ENCODE data around the gene GATA2.

Gene GATA2

DNA sequence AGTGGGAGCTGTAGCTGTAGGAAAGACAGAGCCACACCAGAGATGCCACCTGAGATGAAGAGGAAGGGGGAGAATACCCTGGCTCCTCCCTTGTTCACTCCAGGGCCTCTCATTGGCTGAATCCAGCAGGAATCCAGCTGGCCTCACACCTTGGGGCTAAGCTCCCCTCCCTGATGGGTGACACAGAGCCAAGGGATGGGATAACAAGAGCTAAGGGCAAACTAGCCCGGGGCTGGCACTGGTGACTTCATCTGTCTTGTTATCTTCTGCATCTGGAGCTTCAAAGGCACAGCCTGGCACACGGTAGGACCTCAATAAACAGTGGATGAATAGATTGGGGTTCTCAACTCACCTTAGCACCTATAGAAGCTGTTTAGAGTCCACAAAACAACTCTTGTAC lies 13.8 kb upstream of the GATA2 start:
- Mint-ChIP-seq H3K27me3 (peaks cover 7% of the 10 kb centered on the region), H3K4me3 (no peak overlapping the region), H3K4me1 (ENCODE audit: low read depth) (no peaks in the 10 kb centered on the region), H3K27ac (no peak overlapping the region), H3K9me3 (peaks cover 9% of the 10 kb centered on the region), H3K36me3 (ENCODE audit: low read depth) (no peaks in the 10 kb centered on the region)
- intact Hi-C loops (cut with micrococcal nuclease) = no loop called here

DNA sequence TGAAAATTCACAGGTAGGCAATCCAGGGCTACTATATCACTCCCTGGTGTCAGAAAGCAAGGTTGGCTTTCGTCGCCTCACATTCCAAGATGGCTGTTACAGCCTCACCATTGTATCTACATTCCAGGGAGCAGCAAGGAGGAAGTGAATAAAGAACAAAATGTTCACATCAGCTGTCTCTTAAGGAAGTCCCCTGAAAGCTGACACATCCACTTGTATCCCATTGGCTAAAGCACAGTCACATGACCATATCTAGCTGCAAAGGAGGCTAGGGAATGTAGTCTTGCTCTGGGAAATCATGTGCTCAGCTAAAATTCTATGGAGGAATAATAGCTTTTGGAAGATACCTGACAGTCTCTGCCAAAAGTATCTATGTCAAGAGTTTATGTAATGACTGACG lies 12.8 kb upstream of the GATA2 start:
- Mint-ChIP-seq H3K27ac (no peak overlapping the region), H3K4me1 (ENCODE audit: low read depth) (no peaks in the 10 kb centered on the region), H3K27me3 (peaks cover 7% of the 10 kb centered on the region), H3K9me3 (peaks cover 9% of the 10 kb centered on the region), H3K36me3 (ENCODE audit: low read depth) (no peaks in the 10 kb centered on the region), H3K4me3 (no peak overlapping the region)
- intact Hi-C loops (cut with micrococcal nuclease) = no loop called here

DNA sequence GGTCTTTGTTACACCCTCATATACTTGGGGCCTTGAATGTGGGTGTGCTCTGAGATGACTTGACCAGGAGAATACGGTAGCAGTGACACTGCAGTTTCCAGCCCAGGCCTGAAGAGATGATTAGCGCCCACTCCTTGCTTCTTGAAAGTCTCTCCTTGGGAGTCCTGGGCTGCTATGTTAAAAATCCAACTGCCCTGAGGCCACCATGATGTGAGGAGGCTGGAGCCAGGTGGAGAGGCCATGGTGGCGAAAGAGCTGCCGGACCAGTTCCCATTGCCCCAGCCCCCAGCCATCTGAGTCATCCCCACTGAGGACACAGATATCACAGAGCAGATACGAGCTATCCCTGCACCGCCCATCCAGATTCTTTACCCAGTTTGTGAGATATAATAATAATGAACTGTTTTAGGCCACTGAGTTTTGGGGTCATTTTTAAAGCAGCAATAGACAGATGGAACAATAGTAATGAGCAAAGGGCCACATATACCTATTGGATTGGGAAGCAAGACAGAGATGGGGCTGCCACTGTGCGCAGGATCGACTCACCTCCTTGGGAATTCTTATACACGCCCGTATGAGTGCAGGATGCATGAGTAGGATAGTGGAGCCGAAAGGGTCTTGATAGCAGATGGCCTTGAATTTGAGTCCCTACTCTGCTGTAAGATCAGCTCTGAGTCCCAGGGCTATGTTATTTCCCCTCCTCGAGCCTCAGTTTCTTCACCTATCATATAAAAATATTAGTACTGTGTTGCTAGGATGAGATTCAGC lies 12.1 kb upstream of the GATA2 start:
- no peak overlapping the region for H3K27ac Mint-ChIP-seq
- H3K36me3 Mint-ChIP-seq (ENCODE audit: low read depth) = no peaks in the 10 kb centered on the region
- peaks cover 6% of the 10 kb centered on the region for H3K27me3 Mint-ChIP-seq
- H3K9me3 Mint-ChIP-seq = peaks cover 9% of the 10 kb centered on the region
- intact Hi-C loops (cut with micrococcal nuclease) = no loop called here
- no peaks in the 10 kb centered on the region for H3K4me1 Mint-ChIP-seq (ENCODE audit: low read depth)
- H3K4me3 Mint-ChIP-seq = no peak overlapping the region

DNA sequence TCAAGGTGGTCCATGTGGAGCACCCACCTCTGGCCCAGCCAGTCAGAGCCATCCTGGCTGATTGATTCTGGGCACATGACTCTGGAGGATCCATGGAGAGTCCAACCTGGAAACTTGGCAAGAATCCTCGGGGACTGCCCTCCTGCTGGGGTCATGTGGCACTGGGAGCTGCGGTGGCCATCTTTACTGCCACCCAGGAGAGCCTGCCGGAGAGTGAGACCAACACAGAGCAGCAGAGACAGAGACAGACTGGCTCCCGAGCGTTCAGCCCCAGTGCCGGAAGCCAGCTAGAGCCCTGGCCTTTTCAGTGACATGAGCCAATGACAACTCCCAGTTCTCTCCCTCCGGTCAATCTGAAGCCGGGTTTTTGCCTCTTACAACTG lies 11.5 kb upstream of the GATA2 start:
- intact Hi-C loops (cut with micrococcal nuclease) = no loop called here
- H3K27me3 Mint-ChIP-seq = peaks cover 9% of the 10 kb centered on the region
- H3K36me3 Mint-ChIP-seq (ENCODE audit: low read depth) = no peaks in the 10 kb centered on the region
- H3K4me1 Mint-ChIP-seq (ENCODE audit: low read depth) = no peaks in the 10 kb centered on the region
- no peak overlapping the region for H3K27ac Mint-ChIP-seq
- no peak overlapping the region for H3K4me3 Mint-ChIP-seq
- peaks cover 9% of the 10 kb centered on the region for H3K9me3 Mint-ChIP-seq

DNA sequence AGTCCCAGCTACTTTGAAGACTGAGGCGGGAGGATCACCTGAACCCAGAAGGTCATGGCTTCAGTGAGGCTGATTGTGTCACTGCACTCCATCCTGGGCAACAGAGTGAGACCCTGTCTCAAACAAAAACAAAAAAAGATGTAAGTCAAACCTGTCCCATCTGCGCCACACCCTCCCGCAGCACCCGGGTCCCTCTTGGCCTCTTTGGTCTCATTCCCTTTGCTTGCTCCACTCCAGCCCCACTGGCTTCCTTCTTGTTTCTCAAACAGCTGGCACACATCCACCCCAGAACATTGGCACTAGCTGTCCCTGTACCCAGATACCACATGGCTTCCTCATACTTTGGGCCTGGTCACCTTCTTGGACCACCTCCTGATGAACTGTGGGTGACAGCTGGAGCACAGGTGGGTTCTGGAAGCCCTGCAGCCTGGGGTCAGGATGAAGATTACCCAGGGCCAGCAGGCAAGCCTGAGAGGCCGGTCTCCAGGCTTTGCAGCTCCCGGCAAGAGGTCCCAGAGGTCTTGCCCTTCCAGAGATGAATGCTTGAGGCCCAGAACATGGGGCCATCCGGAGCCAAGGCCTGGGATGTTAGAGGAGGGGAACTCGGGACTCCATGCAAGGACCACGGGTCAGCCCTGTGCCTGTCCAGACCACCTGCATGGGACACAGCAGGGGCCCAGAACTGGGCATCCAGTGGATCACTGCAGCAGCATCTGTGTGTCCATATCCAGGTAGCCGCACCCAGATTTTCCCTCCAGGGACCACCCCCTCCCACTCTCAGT lies 10.9 kb upstream of the GATA2 start:
- Mint-ChIP-seq H3K4me3 (no peak overlapping the region), H3K36me3 (ENCODE audit: low read depth) (no peaks in the 10 kb centered on the region), H3K27ac (no peak overlapping the region)

DNA sequence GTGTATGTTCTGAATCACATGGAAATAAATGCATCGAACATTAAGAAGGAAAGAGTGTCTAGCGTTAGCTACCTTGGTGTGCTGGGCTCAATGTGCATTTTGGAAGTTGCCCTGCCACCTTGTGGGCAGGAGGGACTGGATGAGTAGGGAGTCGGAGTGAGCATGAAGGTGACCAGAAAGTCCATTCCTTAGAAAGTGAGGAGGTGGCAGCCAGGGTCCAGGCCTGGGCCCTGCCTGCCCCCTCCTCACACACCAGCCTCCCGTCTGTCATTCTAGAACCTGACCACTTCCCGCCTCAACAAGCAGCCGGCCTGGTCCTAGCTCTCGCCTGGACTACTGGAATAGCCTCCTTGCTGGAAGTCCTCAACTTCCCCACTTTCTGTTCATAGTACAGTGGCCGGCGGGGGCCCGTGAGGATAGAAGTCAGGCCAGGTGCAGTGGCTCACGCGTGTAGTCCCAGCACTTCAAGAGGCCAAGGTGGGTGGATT lies 10.2 kb upstream of the GATA2 start:
- Mint-ChIP-seq H3K4me1 (ENCODE audit: low read depth) (peaks cover 5% of the 10 kb centered on the region), H3K36me3 (ENCODE audit: low read depth) (no peaks in the 10 kb centered on the region), H3K4me3 (no peak overlapping the region), H3K9me3 (peaks cover 9% of the 10 kb centered on the region), H3K27ac (no peak overlapping the region), H3K27me3 (peaks cover 17% of the 10 kb centered on the region)
- intact Hi-C loops (cut with micrococcal nuclease) = no loop called here

More for the DNA sequence above, 10.9 kb upstream of the GATA2 start:
- intact Hi-C loops (cut with micrococcal nuclease) = no loop called here
- Mint-ChIP-seq H3K9me3 (peaks cover 9% of the 10 kb centered on the region), H3K27me3 (peaks cover 10% of the 10 kb centered on the region), H3K4me1 (ENCODE audit: low read depth) (no peaks in the 10 kb centered on the region)

DNA sequence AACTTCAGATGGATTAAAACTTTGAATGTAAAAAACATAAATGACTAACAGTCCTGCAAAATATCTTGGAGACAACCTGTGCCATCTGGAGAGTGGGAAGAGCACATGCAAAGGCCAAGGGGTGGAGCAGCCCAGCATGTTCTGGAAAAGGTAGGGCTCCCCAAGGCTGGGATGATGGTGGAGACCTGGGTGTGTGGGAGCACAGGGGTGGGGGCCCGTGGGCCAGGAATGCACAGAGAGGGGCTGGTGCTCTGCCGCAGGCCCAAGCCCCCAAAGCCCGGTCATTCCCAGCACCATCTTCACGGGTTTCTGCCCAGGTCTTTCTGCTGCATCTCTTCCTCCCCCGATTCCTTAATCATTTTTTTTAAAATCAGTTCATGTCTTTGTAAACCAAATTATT lies 9.7 kb upstream of the GATA2 start:
- peaks cover 9% of the 10 kb centered on the region for H3K9me3 Mint-ChIP-seq
- no peak overlapping the region for H3K4me3 Mint-ChIP-seq
- H3K27me3 Mint-ChIP-seq = peaks cover 20% of the 10 kb centered on the region
- H3K4me1 Mint-ChIP-seq (ENCODE audit: low read depth) = peaks cover 7% of the 10 kb centered on the region
- no peaks in the 10 kb centered on the region for H3K36me3 Mint-ChIP-seq (ENCODE audit: low read depth)
- H3K27ac Mint-ChIP-seq = no peak overlapping the region
- intact Hi-C loops (cut with micrococcal nuclease) = no loop called here

DNA sequence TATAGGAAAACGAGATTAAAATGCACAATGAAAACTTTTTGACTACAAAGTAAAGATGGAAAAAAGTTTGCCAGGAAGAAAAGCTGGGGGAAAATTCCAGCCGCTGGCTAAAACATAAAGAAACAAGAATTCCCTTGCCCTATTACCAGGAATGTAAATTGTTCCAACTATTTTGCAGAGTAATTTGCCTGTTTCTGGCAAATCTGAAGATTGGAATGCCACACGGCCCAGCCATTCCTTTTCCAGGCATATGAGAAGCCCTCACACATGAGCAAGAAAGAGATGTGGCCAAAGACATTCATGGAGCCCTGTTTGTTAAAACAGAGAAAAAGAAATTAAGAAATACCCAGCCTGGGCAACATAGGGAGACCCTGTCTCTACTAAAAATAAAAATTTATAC lies 8.4 kb upstream of the GATA2 start:
- intact Hi-C loops (cut with micrococcal nuclease) = no loop called here
- no peaks in the 10 kb centered on the region for H3K36me3 Mint-ChIP-seq (ENCODE audit: low read depth)
- peaks cover 30% of the 10 kb centered on the region for H3K27me3 Mint-ChIP-seq
- peaks cover 6% of the 10 kb centered on the region for H3K9me3 Mint-ChIP-seq
- H3K4me3 Mint-ChIP-seq = no peak overlapping the region
- H3K4me1 Mint-ChIP-seq (ENCODE audit: low read depth) = peaks cover 15% of the 10 kb centered on the region
- no peak overlapping the region for H3K27ac Mint-ChIP-seq

DNA sequence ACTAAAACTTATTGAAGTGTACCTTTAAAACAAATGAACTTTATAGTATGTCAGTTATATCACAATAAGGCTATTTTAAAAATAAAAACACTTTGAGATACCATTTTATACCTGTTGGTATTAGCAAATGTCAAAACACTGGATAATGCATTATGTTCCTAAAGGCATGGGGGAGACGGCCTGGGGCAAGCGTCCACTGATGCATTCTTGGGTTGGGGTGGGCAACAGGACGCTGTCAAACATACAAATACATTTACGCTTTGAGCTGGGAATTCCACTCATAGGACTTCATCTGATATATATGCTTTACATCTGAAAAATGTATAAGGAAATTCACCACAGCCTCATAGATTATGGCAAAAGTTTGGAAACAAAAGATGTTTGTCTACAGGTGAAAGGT lies 7.6 kb upstream of the GATA2 start:
- peaks cover 37% of the 10 kb centered on the region for H3K27me3 Mint-ChIP-seq

DNA sequence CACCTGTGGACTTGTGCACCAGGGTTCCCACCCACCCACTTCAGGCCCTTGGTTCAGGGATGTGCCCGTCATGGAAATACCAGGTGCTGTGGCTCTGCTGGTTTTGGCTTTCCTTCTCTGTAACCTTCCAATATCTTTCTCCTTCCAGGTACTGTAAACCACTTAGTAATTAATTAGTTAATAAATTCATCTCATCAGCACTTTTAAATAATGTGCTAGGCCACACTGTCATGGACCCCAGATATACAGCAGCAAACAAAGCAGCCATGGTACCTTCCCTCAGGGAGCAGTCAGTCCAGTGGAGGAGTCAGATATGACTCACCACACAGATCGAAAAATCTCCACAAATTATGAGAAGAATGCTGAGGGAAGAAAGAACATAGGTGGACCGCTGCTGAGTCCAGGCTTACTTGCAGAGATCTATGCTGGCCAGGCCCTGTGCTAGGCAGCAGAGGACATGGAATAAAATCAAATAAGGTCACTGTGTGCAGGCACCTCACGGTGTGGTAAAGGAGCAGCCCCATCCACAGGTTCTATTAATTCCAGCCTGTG lies 6.8 kb upstream of the GATA2 start:
- Mint-ChIP-seq H3K36me3 (ENCODE audit: low read depth) (no peaks in the 10 kb centered on the region), H3K4me1 (ENCODE audit: low read depth) (peaks cover 15% of the 10 kb centered on the region), H3K27me3 (peaks cover 44% of the 10 kb centered on the region), H3K4me3 (no peak overlapping the region), H3K9me3 (no peaks in the 10 kb centered on the region), H3K27ac (no peak overlapping the region)
- intact Hi-C loops (cut with micrococcal nuclease) = loop anchor here (10.0 kb wide), 1 partner anchor 85 kb away; no protein-coding TSS in a partner anchor

More for the DNA sequence above, 7.6 kb upstream of the GATA2 start:
- intact Hi-C loops (cut with micrococcal nuclease) = no loop called here
- Mint-ChIP-seq H3K9me3 (no peaks in the 10 kb centered on the region), H3K36me3 (ENCODE audit: low read depth) (no peaks in the 10 kb centered on the region), H3K27ac (no peak overlapping the region), H3K4me3 (no peak overlapping the region), H3K4me1 (ENCODE audit: low read depth) (peaks cover 15% of the 10 kb centered on the region)

DNA sequence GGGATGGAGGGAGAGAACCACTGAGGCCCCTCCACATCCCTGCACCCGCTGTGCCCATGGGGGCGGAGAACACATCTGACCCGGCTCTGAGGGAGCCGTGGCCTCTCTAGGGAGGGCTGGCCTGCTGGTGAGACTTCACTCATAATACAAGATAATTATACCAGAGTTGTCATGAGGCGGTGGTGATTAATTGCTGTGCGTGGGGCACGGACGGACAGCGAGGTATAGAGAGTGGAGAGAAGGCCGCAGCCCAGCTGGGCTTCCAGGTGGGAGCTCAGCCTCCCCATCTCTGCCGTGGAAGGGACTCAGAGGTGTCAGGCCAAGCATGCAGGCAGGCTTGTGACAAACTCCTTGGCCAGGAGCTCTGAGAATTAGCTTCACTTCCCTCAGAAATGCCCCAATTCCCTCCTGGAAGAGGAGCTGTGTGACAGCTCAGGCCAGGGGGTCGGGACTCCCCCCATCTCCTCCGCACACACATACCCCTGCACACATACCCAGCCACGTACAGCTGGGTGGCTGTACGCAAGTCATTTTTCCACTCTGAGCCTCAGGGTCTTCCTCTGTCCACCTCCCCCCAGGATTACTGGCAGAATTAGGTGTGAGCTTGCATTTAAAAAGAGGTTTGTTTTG lies 6.0 kb upstream of the GATA2 start:
- intact Hi-C loops (cut with micrococcal nuclease) = loop anchor here (10.0 kb wide), 1 partner anchor 86 kb away; no protein-coding TSS in a partner anchor

DNA sequence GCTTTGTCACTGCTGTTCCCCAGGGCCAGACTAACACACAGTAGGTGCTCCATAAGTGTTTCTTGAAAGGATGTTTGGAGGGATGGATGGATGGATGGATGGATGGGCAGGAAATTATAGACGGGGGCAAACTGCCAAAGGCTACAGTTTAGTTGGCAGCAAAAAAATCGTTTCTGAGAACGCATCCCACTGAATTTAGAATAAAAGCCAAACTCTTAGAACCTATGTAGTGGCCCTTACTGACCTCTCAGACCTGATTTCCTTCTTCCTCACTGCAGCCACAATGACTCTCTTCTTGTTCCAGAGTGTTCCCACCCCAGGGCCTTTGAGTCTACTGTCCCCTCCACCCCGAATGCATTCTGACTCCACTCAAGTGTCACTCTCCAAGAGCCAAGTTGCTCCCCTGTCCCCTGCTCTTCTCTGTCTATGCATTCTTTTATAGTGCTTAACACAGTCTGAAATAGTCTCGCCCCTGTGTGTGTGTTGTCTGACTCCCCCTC lies 5.2 kb upstream of the GATA2 start:
- peak overlapping the region; percentile 35 for H3K4me3 Mint-ChIP-seq
- intact Hi-C loops (cut with micrococcal nuclease) = loop anchor here (10.0 kb wide), 1 partner anchor 87 kb away; no protein-coding TSS in a partner anchor
- H3K4me1 Mint-ChIP-seq (ENCODE audit: low read depth) = peaks cover 20% of the 10 kb centered on the region
- no peak overlapping the region for H3K27ac Mint-ChIP-seq
- H3K36me3 Mint-ChIP-seq (ENCODE audit: low read depth) = no peaks in the 10 kb centered on the region
- H3K9me3 Mint-ChIP-seq = no peaks in the 10 kb centered on the region
- peaks cover 60% of the 10 kb centered on the region for H3K27me3 Mint-ChIP-seq

More for the DNA sequence above, 6.0 kb upstream of the GATA2 start:
- Mint-ChIP-seq H3K4me1 (ENCODE audit: low read depth) (peaks cover 15% of the 10 kb centered on the region), H3K27ac (no peak overlapping the region), H3K9me3 (no peaks in the 10 kb centered on the region), H3K36me3 (ENCODE audit: low read depth) (no peaks in the 10 kb centered on the region), H3K27me3 (peaks cover 52% of the 10 kb centered on the region), H3K4me3 (no peak overlapping the region)

DNA sequence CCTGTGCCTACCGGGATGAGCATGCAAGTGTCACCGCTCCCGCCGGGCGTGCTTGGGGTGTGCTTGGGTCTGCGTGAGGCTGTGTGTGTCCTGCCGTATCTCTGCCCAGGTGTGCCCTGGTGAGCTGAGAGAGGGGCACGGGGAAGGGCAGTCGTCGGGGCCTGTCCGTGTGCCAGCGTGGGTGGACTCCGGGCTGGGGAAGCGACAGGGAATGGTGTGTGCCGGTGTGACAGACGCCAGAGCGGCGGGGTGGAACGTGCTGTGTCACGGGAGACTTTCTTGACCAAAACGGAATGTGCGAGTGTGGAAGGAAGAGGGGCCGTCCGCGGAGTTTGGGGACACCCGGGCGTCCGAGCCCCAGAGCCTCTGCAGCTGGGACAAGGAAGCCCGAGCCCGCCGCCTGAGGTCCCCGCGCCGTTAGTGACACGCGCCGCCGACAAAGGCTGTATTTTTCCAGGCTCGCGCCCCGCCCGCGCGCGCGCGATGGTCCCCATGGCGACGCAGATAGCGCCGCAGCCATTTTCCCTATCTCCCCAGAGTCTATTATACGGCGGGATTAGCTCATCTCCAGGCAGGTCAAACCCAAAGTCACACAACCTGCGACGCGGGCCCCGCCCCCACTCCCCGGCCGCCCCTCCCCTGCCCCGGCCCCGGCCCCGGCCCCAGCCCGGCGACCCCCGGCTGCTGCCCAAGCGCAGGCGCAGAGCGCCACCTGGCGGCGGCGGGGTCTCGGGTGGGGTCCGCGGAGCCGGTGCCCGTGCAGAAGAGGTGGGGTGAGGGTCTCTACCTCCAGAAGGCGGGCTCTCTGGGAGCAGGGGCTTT lies 4.5 kb upstream of the GATA2 start:
- no peaks in the 10 kb centered on the region for H3K9me3 Mint-ChIP-seq
- H3K4me1 Mint-ChIP-seq (ENCODE audit: low read depth) = peaks cover 20% of the 10 kb centered on the region
- H3K4me3 Mint-ChIP-seq = peak overlapping the region; percentile 67
- no peak overlapping the region for H3K27ac Mint-ChIP-seq
- H3K27me3 Mint-ChIP-seq = peaks cover 65% of the 10 kb centered on the region
- no peaks in the 10 kb centered on the region for H3K36me3 Mint-ChIP-seq (ENCODE audit: low read depth)
- intact Hi-C loops (cut with micrococcal nuclease) = loop anchor here (2.0 to 10.0 kb wide), 2 partner anchors 71 to 87 kb away; no protein-coding TSS in a partner anchor
